PC-9 (cell line): Measurements from ENCODE around the gene THEMIS.

Experiments used
- CTCF ChIP-seq: fragments of 200-600 bp; sonication (generic); conservative IDR thresholded peaks from 2 replicates; pipeline ENCODE4 v1.6.1; 2017; ENCODE audit warnings: mixed run types, antibody characterized with exemption, mild to moderate bottlenecking, moderate library complexity
- EZH2 ChIP-seq: fragments of 200-600 bp; sonication (generic); IDR thresholded peaks from 2 replicates; pipeline ENCODE4 v1.8.0; 2017; ENCODE audit warnings: antibody characterized with exemption, low read depth

- TF ChIP-seq EZH2 = no peak
- no peak for TF ChIP-seq CTCF
Observed at GRCh38 chr6:127880429-127880828, 20.4 kb downstream of the THEMIS start.
